SU-DHL-6 (cell line): ENCODE results near the gene AFF2.

Experiments used
- H2AFZ ChIP-seq: fragments of 200-600 bp; sonication (generic); 2 replicates; pipeline ENCODE4 v1.6.1; 2014; ENCODE audit warnings: low read depth, mild to moderate bottlenecking, moderate library complexity, mixed read lengths, antibody characterized with exemption, low read length; ENCODE audit not compliant: severe bottlenecking
- H3F3A ChIP-seq: fragments of 200-600 bp; shearing (Covaris generic); 2 replicates; pipeline ENCODE4 v1.6.0; 2016; ENCODE audit warnings: antibody characterized with exemption, mild to moderate bottlenecking; ENCODE audit not compliant: insufficient read depth
- H3K27ac ChIP-seq: fragments of 200-600 bp; sonication (generic); 2 replicates; pipeline ENCODE4 v1.5.1; 2016; ENCODE audit warnings: low read depth, mild to moderate bottlenecking, low read length, moderate library complexity, mixed read lengths
- H3K27me3 ChIP-seq: fragments of 200-600 bp; sonication (generic), shearing (Covaris generic); 2 replicates; pipeline ENCODE4 v1.6.0; 2014; ENCODE audit warnings: mild to moderate bottlenecking, low read length
- H3K36me3 ChIP-seq: fragments of 200-600 bp; sonication (generic); 2 replicates; pipeline ENCODE4 v1.6.1; 2014; ENCODE audit warnings: mild to moderate bottlenecking, low read length, mixed read lengths
- H3K4me2 ChIP-seq: fragments of 300-600, 200-600 bp; shearing (Covaris generic), sonication (generic); 2 replicates; pipeline ENCODE4 v1.6.0; 2014; ENCODE audit warnings: low read length, low read depth, mild to moderate bottlenecking; ENCODE audit not compliant: poor library complexity, severe bottlenecking
- H3K4me3 ChIP-seq: fragments of 200-600 bp; sonication (generic); 2 replicates; pipeline ENCODE4 v1.5.1; 2014; ENCODE audit warnings: antibody characterized with exemption, low read length, mild to moderate bottlenecking, mixed read lengths; ENCODE audit not compliant: insufficient read depth, poor library complexity, severe bottlenecking
- H3K79me2 ChIP-seq: fragments of 200-600 bp; sonication (generic); 2 replicates; pipeline ENCODE4 v1.6.1; 2014; ENCODE audit warnings: mild to moderate bottlenecking, low read length, moderate library complexity; ENCODE audit not compliant: insufficient read depth
- H3K9ac ChIP-seq: fragments of 200-600 bp; sonication (generic); 2 replicates; pipeline ENCODE4 v1.7.0; 2014; ENCODE audit warnings: mild to moderate bottlenecking, low read length
- H3K9me2 ChIP-seq: fragments of 200-600 bp; sonication (generic); replicated peaks from 2 replicates; pipeline ENCODE4 v1.6.1; 2014; ENCODE audit warnings: low read length; ENCODE audit not compliant: insufficient read depth
- H3K9me3 ChIP-seq: fragments of 200-600 bp; sonication (generic); 2 replicates; pipeline ENCODE4 v1.6.1; 2014; ENCODE audit warnings: low read length, mixed read lengths; ENCODE audit not compliant: insufficient read depth
- H4K20me1 ChIP-seq: fragments of 200-600 bp; sonication (generic); 2 replicates; pipeline ENCODE4 v1.6.1; 2014; ENCODE audit warnings: low read depth, mild to moderate bottlenecking, antibody characterized with exemption, low read length, moderate library complexity, mixed read lengths
- CTCF ChIP-seq: fragments of 200-600 bp; sonication (generic); IDR thresholded peaks from one replicate; pipeline ENCODE4 v1.5.1; 2017; ENCODE audit warnings: antibody characterized with exemption, mild to moderate bottlenecking, low read length, moderate library complexity; ENCODE audit not compliant: insufficient read depth, poor library complexity, severe bottlenecking
- EZH2phosphoT487 ChIP-seq: fragments of 200-600 bp; sonication (generic), shearing (Covaris generic); conservative IDR thresholded peaks from 2 replicates; pipeline ENCODE4 v1.6.1; 2018; ENCODE audit warnings: mild to moderate bottlenecking, antibody characterized with exemption, low read length, moderate library complexity, mixed read lengths

AFF2 gene

GRCh38 chrX:148878371-148878770 is 378.0 kb downstream of the AFF2 start:
- H3K9ac ChIP-seq = no peak overlapping the region
- no peaks in the 10 kb centered on the region for H3K36me3 ChIP-seq
- no peaks in the 10 kb centered on the region for H3K27me3 ChIP-seq
- H3K4me3 ChIP-seq = no peak overlapping the region
- H3K27ac ChIP-seq = no peak overlapping the region
- TF ChIP-seq CTCF (no peak), EZH2phosphoT487 (no peak)
- H3K79me2 ChIP-seq = no peaks in the 10 kb centered on the region
- no peaks in the 10 kb centered on the region for H4K20me1 ChIP-seq
- H3K9me3 ChIP-seq = no peaks in the 10 kb centered on the region
- H3K9me2 ChIP-seq = no peaks in the 10 kb centered on the region
- no peak overlapping the region for H3K4me2 ChIP-seq
- H2AFZ ChIP-seq = no peak overlapping the region
- no peaks in the 10 kb centered on the region for H3F3A ChIP-seq

- TF ChIP-seq CTCF = no peak
- TF ChIP-seq EZH2phosphoT487 = no peak
- Histone ChIP-seq H2AFZ (no peak overlapping the region), H3K36me3 (0 out of 2 replicates have a peak, but pooled peaks cover 3% of the 10 kb centered on the region), H3K27ac (no peak overlapping the region), H4K20me1 (no peaks in the 10 kb centered on the region), H3K9ac (no peak overlapping the region), H3K4me2 (no peak overlapping the region), H3F3A (no peaks in the 10 kb centered on the region), H3K79me2 (no peaks in the 10 kb centered on the region), H3K4me3 (no peak overlapping the region), H3K9me2 (no peaks in the 10 kb centered on the region), H3K27me3 (no peaks in the 10 kb centered on the region), H3K9me3 (no peaks in the 10 kb centered on the region)
Measured at GRCh38 chrX:148885203-148885602, 384.8 kb downstream of the AFF2 start.

GRCh38 chrX:148893395-148893794 is 393.0 kb downstream of the AFF2 start:
- H3K4me2 ChIP-seq = no peak overlapping the region
- no peak overlapping the region for H3K4me3 ChIP-seq
- H3K27ac ChIP-seq = no peak overlapping the region
- no peak overlapping the region for H3K9ac ChIP-seq
- H3K79me2 ChIP-seq = no peaks in the 10 kb centered on the region
- no peaks in the 10 kb centered on the region for H3F3A ChIP-seq
- H3K36me3 ChIP-seq = no peaks in the 10 kb centered on the region
- no peak overlapping the region for H2AFZ ChIP-seq
- H3K9me3 ChIP-seq = no peaks in the 10 kb centered on the region
- no peaks in the 10 kb centered on the region for H4K20me1 ChIP-seq
- TF ChIP-seq CTCF (no peak), EZH2phosphoT487 (no peak)
- H3K9me2 ChIP-seq = no peaks in the 10 kb centered on the region
- no peaks in the 10 kb centered on the region for H3K27me3 ChIP-seq

DNA sequence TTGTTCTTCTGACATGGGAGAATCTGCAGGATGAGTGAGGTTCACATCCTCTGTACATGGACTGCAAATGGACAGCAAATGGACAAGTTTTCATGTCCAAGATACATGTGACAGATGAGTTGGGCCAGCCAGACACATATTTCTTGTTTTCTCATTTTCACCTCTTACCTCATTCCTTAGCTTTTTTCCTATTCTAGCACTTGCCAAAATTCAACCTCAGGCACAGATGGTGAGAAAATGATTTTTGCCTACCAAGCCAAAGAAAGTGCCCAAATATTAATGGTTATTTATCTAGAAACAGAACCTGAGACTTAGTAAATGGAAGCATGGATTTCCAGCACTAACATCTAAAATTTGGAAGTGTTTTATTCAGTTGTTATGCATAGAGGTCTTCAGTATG is 402.2 kb downstream of the AFF2 start:
- TF ChIP-seq EZH2phosphoT487 (no peak), CTCF (no peak)
- Histone ChIP-seq H3K9ac (no peak overlapping the region), H3K9me2 (no peaks in the 10 kb centered on the region), H4K20me1 (no peaks in the 10 kb centered on the region), H3K4me3 (no peak overlapping the region), H3K4me2 (no peak overlapping the region), H3K27me3 (no peaks in the 10 kb centered on the region), H3K27ac (no peak overlapping the region), H3K79me2 (no peaks in the 10 kb centered on the region), H3K36me3 (no peaks in the 10 kb centered on the region), H3K9me3 (no peaks in the 10 kb centered on the region), H3F3A (no peaks in the 10 kb centered on the region), H2AFZ (no peak overlapping the region)
